ENCODE data around the gene ATP5PB. TPM values are rescaled to one million over a fixed set of nuclear protein-coding genes. Genes with fewer than 3 reads are reported as not detected.

The ATP5PB gene
- total and polyA plus RNA-seq, 4 donors, result 143 to 257 (median 223) TPM

GRCh38 chr1:111471538-111471937, 22.3 kb downstream of the ATP5PB start:
- Histone ChIP-seq H3K36me3 (ENCODE audit: control insufficient read depth in 4 of 4, insufficient read depth in 3 of 4, low read depth in 1 of 4, low read length in 3 of 4) (peaks cover 0 to 34% (median 22%) of the 10 kb centered on the region in 4 donors), H3K9me3 (ENCODE audit: control insufficient read depth in 4 of 4, low read length in 3 of 4) (no peaks in the 10 kb centered on the region), H3K9ac (ENCODE audit: low read depth in 1 of 2, low read length in 2 of 2) (no peak overlapping the region), H3K4me1 (ENCODE audit: control insufficient read depth in 4 of 4, insufficient read depth in 4 of 4, low read length in 3 of 4) (no peaks in the 10 kb centered on the region), H3K27ac (ENCODE audit: low read depth in 1 of 2, low read length in 2 of 2) (peak overlapping the region; percentile 53 to 56), H3K4me3 (ENCODE audit: low read depth in 1 of 3, low read length in 3 of 3) (no peak overlapping the region), H3K27me3 (ENCODE audit: control insufficient read depth in 4 of 4, insufficient read depth in 4 of 4, low read length in 3 of 4) (no peaks in the 10 kb centered on the region)
- TF ChIP-seq RAD21 (IDR thresholded peaks at IDR 0.05) (no peak), HNF4G (IDR thresholded peaks at IDR 0.05) (no peak), GABPA (IDR thresholded peaks at IDR 0.05 in 1 of 2, conservative IDR thresholded peaks at IDR 0.05 in 1 of 2) (no peak), YY1 (IDR thresholded peaks at IDR 0.05) (no peak), FOXA2 (IDR thresholded peaks at IDR 0.05) (no peak), HNF4A (conservative IDR thresholded peaks at IDR 0.05) (no peak), FOXA1 (IDR thresholded peaks at IDR 0.05) (no peak), SP1 (IDR thresholded peaks at IDR 0.05) (no peak), EGR1 (IDR thresholded peaks at IDR 0.05; ENCODE audit: low read depth in 2 of 2) (no peak), MAX (IDR thresholded peaks at IDR 0.05) (no peak), ATF3 (IDR thresholded peaks at IDR 0.05) (no peak), REST (IDR thresholded peaks at IDR 0.05) (no peak), CTCF (IDR thresholded peaks at IDR 0.05; ENCODE audit: low read depth, low read length, missing input control) (no peak), ZBTB33 (IDR thresholded peaks at IDR 0.05) (no peak), RXRA (IDR thresholded peaks at IDR 0.05) (no peak), NR2F2 (IDR thresholded peaks at IDR 0.05) (no peak), TAF1 (conservative IDR thresholded peaks at IDR 0.05) (no peak), JUND (IDR thresholded peaks at IDR 0.05) (no peak)
- WGBS, result 95% methylated on average over 3 of the region's 3 CpGs
- DNase-seq (ENCODE audit: low spot score), result no peak
